RPMI7951 (cell line): Measurements from ENCODE around the gene RIPK1. TPM values are rescaled to one million over a fixed set of nuclear protein-coding genes. Genes with fewer than 3 reads are reported as not detected.
"Not testable (repeated sequence)": the region's sequence is repeated elsewhere in the genome, so short reads cannot be mapped to it uniquely, and the experiment has no call there.

ENCODE experiments used
- DNase-seq: peaks from one replicate; pipeline ENCODE4 v3.0.0-alpha.2; 2012; ENCODE audit warnings: low read depth
- total RNA-seq: library from RNA; depleted of rRNA; stranded (reverse); fragments of >200 nt; shearing (Covaris generic); gene quantifications from 2 replicates; pipeline ENCODE4 v1.2.3, GENCODE V29; 2014; rRNA removed

The RIPK1 gene
- 13.2 and 14.5 TPM in 2 replicates for total RNA-seq

- peak; percentile 89 for DNase-seq
These were observed at the start of gene RIPK1 for GRCh38 chr6:3068329-3069214. Gene RIPK1, plus strand, starts transcription at chr6:3068494. Its CDS starts 8,330 bp downstream, at chr6:3076824.

GRCh38 chr6:3019065-3019464 lies 49.2 kb upstream of the RIPK1 start:
- no peak for DNase-seq

- DNase-seq = no peak
These were observed 48.5 kb upstream of the RIPK1 start for GRCh38 chr6:3019749-3020320.

- DNase-seq = not testable (repeated sequence)
These were observed 47.2 kb upstream of the RIPK1 start for GRCh38 chr6:3020976-3021598.

GRCh38 chr6:3022765-3023662 lies 45.3 kb upstream of the RIPK1 start:
- DNase-seq = peak; percentile 35

- DNase-seq = peak; percentile 96
These were observed 44.4 kb upstream of the RIPK1 start for GRCh38 chr6:3023663-3024483.

- DNase-seq = peak; percentile 62
These were observed 41.3 kb upstream of the RIPK1 start for GRCh38 chr6:3026791-3027626.

- DNase-seq = not testable (repeated sequence)
These were observed 40.1 kb upstream of the RIPK1 start for GRCh38 chr6:3028156-3028555.

GRCh38 chr6:3031857-3032640 lies 36.2 kb upstream of the RIPK1 start:
- no peak for DNase-seq

- no peak for DNase-seq
These were observed 35.3 kb upstream of the RIPK1 start for GRCh38 chr6:3032986-3033385.

GRCh38 chr6:3033652-3034051 lies 34.6 kb upstream of the RIPK1 start:
- no peak for DNase-seq

- DNase-seq = no peak
These were observed 32.9 kb upstream of the RIPK1 start for GRCh38 chr6:3035397-3035796.

- no peak for DNase-seq
These were observed 31.2 kb upstream of the RIPK1 start for GRCh38 chr6:3036861-3037637.

GRCh38 chr6:3037638-3038365 lies 30.5 kb upstream of the RIPK1 start:
- DNase-seq = no peak

- DNase-seq = no peak
These were observed 28.9 kb upstream of the RIPK1 start for GRCh38 chr6:3039384-3039783.

- DNase-seq = no peak
These were observed 27.1 kb upstream of the RIPK1 start for GRCh38 chr6:3041147-3041546.

GRCh38 chr6:3041606-3042005 lies 26.7 kb upstream of the RIPK1 start:
- no peak for DNase-seq

GRCh38 chr6:3045369-3045768 lies 22.9 kb upstream of the RIPK1 start:
- DNase-seq = no peak
